ENCODE results near the gene RFX6.

Gene RFX6

DNA sequence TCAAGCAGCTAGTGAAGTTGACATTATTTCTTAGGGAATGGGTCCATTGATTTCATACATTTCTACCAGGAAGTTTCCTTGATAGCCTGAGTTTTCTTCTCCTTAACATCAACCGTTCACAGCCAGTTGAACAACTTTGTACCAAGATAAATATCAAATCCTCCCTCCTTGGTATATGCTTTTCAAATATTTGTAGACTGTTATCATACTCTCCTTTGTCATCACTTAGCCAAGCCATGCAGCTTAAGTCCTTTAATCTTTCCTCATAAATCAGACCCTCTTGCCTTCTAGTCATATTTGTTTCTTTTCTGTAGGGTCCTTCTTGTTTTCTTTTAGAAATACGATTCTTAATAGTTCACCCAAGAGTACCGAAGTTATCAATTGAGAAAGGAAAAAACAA is 25.6 kb downstream of the RFX6 start:
- DNase-seq, result no peak

DNA sequence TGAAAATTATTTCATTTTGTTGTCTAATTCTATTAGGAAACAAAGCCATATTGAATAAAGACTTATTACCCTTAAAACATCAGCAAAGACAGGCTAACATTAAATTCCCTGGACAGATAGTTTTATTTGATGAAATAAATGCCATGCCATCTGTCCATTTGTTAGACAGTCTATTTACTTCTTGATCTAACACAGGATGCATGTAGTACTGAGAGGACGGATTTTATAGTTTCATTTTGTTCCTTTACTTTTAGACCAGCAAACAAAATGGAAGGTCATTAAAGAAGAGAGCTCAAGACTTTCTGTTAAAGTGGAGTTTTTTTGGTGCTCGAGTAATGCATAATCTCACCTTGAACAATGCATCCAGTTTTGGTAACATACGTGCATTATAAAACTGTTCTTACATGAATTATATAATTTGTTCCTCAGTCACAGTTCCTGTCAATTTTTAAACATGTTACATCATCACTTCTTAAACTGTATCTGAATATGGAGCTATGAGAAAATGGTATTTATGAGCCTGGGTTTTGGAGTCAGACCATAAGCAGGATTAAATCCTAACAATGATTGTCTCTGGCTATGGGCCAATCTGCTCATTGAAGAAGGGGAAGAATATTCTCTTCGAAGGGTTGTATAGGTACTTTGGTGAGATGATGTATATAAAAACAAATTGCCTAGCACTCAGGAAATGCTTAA is 46.0 kb downstream of the RFX6 start:
- no peak for DNase-seq

DNA sequence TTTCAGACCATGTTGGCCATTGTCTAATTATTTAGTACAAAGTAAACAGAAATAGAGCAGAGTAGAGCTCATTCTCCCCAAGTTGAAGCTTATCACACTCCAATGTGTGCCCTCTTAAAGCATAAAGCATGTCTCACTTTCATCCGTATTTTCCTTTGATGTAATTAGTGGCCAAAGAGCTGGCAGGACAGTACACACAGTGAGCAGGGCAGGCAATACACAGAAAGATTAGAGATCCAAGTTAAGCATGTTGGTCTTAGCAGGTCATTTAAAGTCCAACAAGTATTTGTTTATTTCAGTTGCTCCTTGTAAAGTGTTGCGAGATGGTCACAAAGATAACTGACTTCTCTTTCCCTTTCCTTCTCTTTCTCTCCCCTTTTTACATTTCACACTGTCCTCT is 47.2 kb downstream of the RFX6 start:
- no peak for DNase-seq

DNA sequence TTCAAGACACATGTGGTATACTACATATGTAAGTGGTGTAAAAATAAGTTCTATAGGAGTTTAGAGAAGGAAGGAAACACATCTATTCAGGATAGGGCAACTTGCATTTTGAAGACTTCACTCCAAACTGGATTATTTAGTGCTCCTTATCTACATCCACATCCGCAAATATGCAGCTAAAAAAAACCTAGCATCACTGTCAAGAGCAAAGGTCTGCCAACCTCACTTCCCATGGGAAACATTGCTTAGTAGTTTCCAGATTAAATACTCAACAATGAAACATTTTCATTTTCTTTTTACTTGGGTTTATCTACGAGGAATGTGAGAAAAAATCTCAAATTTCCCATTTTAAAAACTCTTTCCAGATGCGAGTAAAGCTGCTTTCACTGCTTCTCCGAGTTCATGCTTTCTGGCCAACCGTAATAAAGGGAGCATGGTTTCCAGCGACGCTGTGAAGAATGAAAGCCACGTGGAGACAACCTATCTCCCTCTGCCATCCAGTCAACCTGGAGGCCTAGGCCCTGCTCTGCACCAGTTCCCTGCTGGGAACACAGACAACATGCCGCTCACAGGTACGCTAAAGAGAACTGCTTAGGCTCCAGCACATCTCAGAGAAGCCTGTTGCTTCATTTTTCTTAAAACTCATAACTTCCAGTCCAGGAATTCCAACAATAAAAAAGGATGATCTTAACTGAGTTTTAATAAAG is 48.2 kb downstream of the RFX6 start:
- no peak for DNase-seq

DNA sequence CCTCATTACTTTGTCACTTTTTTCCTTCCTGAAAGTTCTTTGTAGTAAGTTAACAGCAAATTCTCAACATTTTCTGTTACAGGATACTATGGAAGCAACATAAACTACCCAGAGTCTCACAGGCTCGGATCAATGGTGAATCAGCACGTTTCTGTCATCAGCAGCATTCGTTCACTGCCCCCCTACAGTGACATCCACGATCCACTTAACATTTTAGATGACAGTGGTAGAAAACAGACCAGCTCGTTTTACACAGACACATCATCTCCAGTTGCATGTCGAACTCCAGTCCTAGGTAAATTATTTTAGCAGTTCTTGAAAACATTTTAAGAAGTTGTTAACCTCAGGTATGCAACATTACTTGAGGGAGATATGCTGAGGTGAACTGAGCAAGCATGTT is 51.6 kb downstream of the RFX6 start:
- DNase-seq, result no peak

DNA sequence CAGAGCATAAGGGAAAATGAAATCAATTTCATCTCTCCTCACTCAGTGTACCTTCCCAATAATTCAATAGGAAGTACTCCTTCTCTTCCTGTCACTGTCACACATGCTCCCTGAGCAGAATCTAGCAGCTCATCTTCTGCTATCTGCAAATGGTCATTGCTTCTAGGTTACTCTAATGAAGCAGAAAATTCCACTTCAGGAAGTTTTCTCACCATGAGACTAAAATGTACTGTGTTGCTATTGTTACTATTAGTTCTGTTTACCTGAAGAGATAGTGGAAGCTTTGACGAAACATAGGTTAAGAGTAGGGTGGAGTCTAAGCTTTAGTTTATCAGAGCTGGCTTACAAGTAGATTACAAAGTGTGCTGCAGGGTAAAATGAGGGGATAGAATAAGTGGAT is 52.8 kb downstream of the RFX6 start:
- no peak for DNase-seq

DNA sequence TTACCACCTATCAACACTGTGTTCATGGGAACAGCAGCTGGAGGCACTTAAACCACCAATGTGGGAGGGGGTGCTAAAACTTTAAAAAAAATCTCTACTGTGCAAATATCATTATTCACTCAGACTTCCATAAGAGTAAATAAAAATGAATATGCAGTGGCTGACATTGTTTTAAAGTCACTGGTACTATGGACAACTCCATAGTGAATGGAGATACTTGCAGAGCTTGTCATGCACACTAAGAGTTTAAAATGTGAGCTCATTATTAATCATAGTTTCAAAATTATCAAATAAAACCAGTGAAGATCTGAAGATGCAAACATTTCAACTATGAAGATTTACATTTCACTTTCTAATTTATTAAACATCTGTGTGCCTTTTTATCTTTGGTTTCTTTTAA is 54.4 kb downstream of the RFX6 start:
- no peak for DNase-seq

DNA sequence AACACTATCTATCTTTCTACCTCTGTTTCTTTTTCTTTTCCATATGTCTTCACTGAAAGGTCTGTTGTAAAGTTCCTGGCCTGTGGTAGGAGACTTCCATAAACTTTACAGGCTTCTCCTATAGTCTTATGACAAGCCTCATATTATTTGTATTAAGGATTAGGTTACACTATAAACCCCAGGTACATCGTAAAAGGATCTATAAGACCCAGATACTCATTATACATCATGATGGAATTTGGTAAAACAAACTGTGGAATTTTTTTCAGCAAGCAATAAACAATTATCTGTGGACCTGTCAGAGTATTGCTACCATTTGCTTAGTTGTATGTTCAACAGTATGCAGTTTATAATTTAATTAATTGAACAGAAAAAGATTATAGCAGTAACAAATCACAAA is 55.5 kb downstream of the RFX6 start:
- no peak for DNase-seq

DNA sequence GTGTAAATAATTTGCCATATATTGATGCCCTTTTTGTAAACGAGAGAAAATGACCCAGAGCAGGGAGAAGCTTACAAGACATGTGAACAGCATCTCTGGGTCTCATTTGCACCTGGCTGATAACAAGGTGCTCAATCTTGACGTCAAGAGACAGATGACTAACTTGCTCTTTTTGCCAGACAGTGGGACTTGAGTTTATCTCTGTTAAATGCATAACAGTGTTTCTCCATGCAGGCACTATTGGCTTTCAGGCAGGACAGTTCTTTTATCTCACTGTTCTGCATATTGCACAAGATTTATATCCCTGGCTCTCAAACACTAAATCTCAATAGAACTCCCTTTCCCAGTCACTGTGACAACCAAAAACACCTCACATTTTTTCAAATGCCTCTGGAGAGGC is 56.4 kb downstream of the RFX6 start:
- no peak for DNase-seq

DNA sequence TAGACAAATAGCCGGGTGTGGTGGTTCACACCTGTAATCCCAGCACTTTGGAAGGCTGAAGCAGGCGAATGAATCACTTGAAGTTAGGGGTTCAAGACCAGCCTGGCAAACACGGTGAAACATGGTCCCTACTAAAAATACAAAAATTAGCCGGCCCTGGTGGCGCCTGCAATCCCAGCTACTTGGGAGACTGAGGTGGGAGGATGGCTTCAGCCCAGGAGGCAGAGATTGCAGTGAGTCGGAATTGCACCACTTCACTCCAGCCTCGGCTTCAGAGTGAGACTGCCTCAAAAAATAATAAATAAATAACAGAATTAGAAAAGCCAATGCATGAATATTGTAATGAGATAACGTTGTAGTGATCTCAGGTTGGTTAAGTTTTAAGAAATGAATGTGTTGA is 61.3 kb downstream of the RFX6 start:
- no peak for DNase-seq

DNA sequence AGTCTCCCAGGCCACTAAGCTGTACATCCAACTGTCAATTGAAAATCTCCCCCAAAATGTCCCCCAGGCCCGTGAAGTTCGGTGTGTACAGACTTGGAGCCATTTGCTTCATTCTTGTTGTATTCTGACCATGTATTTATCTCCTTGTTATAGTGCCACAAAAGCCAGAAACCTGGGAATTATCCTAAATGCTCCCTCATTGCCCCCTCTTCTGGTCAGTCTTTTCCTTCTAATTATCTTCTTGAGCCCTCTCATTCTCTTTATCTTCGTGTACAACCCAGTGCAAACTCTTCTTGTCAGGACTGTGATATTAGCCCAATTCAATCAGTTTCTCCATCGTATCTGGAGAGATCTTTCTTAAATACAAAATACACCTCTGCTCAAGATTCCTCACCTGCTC is 64.7 kb downstream of the RFX6 start:
- DNase-seq, result no peak

DNA sequence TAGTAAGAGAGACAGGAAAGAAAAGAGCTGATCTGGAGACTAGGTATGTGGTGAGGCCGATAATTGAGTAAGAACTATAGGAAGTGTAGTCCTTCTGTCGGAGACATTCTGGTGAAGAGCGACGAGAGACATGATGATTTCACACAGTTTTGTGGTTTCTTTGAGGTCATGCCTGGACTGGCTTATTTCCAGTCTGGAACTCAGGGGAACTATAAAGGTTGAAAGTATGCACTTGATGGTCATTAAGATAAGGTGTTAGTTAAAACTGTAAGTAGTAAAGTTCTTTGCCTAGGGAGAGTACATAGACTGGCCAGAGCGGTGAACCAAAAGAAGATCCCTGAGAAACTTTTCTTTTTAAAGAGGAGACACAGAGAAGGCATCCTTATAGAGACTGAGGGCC is 68.8 kb downstream of the RFX6 start:
- no peak for DNase-seq

DNA sequence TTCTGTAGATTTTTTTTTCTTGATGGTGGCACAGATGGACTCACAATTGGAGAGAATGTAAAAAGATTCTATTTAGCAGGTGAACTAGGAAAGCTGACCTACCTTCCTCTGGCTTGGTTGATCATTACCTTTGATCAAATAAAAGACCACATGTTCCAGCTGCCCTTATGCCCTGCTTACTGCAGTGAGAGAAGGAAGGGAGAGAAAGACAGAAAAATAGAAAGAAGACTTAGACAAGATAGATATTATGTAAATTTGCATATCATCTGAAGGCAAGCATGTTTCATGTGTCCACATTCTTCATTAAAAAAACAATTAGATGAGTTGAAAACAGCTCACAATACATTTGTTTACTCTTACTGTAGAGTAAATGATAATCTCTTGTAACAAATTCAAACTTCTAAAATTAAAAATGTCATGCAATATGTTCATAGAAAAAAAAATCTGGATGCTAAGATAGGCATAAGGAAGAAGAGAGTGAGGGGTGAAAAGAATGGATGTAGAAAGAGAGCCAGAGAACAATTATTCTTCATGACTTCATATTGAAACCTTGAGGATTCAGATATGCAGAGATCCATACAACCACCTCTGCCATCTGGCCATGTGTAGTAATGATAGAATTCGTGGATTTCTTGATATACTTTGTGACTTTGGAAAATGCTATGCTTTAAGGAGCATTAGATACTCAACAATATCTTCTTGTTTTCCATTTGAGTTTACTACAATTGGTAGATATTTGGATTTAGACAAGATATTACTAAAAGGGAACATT is 71.7 kb downstream of the RFX6 start:
- no peak for DNase-seq

DNA sequence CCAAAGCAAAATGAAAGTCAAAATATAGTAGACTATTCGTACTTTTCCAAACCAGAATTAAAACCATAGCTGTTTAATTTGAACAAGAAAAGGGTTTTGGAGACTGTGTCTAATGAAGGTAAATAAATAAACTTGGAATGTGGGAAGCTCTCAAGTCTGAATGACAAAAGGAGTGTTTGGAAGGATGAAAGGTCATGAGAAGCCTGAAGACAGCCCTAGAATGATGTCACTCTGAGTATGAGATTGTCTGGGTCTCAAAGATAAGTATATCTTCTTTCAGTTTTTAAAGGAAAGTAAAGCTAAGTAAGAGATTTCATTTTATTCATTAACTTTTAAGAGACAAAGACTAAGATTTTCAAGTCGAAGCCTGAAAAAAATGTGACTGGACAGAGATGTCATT is 72.9 kb downstream of the RFX6 start:
- DNase-seq, result no peak

DNA sequence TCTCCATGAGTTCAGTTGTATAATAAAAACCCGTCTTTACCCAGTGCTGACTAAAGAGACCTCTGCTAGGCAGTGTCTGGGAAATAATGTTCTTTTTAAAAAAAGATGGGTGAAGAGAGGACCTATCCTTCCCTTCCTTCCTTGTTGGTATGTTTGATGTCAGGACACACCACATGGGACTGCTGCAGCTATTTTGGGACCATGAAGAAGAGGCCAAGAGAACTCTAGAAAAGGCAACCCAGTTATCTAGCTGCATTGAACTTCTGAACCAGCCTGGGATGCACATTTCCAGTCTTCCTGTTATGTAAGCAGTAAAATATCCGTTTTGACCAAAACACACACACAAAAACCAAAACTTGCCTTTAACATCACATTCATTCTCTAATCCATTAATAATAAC is 77.3 kb downstream of the RFX6 start:
- no peak for DNase-seq

DNA sequence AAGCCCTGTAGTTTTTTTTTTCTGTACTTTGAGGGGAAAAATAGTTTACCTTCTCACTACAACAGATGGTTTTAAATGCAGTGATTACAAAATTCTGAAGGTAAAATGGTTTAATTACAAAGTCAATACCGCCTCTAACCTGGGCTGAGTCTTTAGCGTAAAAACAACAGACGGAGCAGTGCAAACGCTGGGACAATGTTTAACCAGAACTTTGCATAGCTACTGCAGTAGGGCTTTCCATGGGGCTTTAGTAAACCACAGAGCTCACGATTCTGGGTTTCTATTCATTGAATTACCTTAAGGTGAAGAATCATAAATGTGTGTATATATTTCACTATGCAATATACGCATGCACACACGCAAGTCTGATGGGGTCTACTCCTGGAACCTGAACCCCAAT is 77.9 kb downstream of the RFX6 start:
- DNase-seq, result no peak

DNA sequence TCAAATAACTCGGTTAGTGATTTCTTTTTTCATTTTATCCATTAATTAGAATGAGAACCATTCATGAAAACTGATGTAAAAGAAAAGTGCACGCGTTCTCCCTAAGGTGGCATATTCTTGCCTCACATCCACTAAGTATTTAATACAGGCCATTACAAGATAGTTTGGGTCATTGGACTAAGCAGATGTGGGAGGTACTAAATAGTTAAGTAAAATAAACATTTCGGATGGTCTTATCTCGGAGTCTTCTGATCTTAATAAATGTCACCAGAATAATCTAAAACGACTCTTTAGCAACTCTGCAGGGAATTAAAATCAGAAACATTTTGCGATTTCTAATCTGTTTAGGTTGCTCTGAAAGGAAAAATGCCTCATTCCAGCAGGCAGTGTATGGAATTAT is 78.7 kb downstream of the RFX6 start:
- DNase-seq, result no peak

DNA sequence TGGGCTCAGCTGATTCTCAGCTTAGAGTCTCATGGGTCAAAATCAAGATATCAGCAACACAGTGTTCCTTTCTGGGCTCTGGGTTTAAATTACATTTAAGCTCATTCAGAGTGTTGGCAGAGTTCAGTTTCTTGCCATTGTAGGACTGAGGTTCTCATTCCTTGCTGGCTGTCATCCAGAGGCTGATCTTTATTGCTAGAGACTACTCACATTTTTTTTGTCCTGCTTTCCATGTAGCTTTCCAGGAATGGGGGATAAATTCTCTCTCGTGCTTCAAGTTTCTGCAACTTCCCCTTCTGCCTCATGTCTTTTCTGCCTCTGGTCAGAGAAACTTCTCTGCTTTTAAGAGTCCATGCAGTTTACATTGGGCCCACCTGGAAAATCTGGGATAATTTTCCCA is 86.9 kb downstream of the RFX6 start:
- no peak for DNase-seq

DNA sequence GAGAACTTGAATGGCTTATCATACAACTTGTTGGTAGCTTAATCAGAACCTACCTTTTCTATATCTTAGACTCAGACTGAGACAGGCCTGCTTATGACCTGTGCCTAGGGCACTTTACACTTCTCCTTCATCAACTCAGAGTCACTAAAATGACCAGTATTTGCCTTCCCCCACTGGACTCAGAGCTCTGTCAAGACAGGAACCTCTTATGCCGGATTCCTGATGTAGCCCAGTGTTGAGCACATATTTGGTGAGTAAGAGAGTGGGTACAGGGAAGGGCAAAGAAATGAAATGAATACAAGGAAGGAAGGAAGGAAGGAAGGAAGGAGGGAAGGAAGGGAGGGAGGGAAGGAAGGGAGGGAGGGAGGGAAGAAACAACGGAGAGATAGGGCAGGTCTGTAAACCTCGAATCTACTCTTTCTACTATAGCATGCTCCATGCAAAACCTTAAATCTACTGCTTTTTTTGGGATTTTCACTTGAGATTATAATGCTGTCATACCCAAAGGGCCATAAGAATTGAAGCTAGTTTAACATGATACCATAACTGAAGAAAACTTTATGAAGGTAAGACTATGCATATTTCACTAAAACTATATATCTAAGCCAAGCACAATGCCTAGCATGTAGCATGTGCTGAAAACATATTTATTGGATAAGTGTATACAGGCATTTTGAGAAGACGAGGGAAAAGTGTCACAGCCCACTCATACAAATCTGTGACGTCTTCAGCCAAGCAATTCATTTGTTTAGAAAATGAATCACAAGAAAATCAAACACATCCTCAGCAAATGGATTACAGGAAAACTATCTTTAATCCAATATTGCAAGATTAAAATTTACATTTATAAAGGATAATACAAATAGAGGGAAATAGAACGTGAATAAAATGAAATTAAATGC is 89.9 kb downstream of the RFX6 start:
- DNase-seq, result no peak

DNA sequence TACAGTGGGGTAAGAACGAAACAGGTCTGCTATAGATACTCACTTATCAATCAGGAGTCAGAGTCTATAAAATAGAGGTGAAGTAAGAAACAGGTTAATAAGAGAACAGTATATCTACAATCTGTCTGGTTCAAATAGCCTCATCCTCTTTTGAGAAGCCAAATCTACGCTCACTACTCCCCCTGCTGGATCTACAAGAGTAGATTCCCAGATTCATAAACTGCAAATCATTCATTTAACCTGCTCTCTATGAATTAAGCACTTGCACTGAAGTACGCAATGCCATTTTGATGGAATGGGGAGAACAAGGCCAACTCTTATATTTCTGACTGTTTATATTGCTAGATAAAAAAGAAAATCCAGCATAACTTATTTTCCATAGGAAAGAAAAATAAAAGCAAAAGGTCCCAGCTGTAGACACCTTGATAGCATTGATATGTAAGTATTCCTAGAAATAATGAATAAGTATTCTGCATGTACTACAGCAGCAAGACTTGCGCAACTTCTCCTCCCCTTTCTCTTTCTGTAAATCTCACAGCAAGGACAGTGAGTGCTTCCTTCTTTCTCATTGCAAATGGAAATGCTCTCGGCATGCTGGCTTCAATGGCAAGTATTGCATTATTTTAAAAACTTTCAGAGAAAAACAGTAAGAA is 92.3 kb downstream of the RFX6 start:
- peak; percentile 9 for DNase-seq

DNA sequence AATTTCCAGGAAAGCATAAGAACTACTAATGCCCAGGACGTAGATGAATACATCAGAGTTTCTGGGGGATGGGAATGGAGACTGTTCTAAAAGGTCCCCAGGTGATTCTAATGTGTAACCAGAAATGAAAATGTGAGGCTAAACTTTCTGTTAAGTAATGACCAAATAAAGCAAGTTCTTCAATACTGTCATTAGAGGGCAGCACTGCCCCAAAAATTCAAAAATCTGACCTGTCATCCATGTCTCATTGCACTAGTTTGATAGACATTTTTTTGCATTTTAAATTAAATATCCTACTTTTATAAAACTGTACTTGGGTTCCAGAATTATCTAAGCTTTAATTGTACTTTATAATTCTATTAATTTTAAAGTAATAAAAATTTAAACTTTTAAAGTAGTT is 94.9 kb downstream of the RFX6 start:
- no peak for DNase-seq

DNA sequence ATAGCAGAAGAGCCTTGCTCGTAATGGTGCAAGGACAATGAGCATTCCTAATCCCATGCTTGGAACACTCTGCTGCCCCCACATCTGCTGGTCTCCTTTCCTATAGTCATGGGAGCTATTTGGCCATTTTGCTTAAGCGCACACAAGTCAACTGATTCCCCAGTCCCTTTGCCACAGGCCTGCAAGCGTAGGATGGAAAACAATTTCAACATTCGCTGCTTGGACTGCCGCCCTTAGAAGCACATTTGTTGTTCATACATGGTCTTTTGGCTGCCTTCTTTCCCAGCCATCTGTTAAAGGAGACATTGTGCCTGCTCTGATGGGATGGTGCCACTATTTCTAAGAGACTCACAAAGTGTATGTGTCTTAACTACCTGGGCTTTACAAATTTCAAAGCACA is 96.9 kb downstream of the RFX6 start:
- DNase-seq, result no peak
